GM10248 (cell line): ENCODE data around the gene CEP250.
"Not testable (repeated sequence)": the region's sequence is repeated elsewhere in the genome, so short reads cannot be mapped to it uniquely, and the experiment has no call there.

Source experiments
- CTCF ChIA-PET: fragments of 300-600 bp; sonication (Branson Sonifier 250); formaldehyde crosslinking; extraction: SDS; loops from one replicate; lab custom pipeline; 2021; ENCODE audit warnings: antibody characterized with exemption; lab: Yijun Ruan, JAX
- POLR2A ChIA-PET: fragments of 350-650 bp; sonication (Branson Sonifier 250); formaldehyde crosslinking; extraction: SDS; loops from one replicate; lab custom pipeline; 2020; ENCODE audit warnings: antibody characterized with exemption; lab: Yijun Ruan, JAX
- DNase-seq: peaks from one replicate; pipeline ENCODE4 v3.0.0; 2012; ENCODE audit errors: extremely low spot score
- CTCF ChIP-seq: IDR thresholded peaks from 2 replicates; pipeline ENCODE4 v1.5.1; 2012; ENCODE audit warnings: mild to moderate bottlenecking, low read depth; ENCODE audit errors: extremely low read depth, missing control alignments, control extremely low read depth

Gene CEP250

GRCh38 chr20:35517125-35517524, 61.7 kb downstream of the CEP250 start:
- TF ChIP-seq CTCF: no peak
- POLR2A ChIA-PET: interaction anchor here (0.7 kb wide), 1 partner anchor 351 kb away, joined by 3 read pairs; no protein-coding TSS in a partner anchor
- DNase-seq: no peak
- CTCF ChIA-PET: interaction anchor here (0.9 to 3.2 kb wide), 3 partner anchors 9 to 70 kb away, joined by 4 to 8 read pairs (median 6); partner anchors contain the start of gene ERGIC3

GRCh38 chr20:35517767-35518166, 62.4 kb downstream of the CEP250 start:
- ChIA-PET CTCF (interaction anchor here (3.2 kb wide), 1 partner anchor 10 kb away, joined by 8 read pairs; no protein-coding TSS in a partner anchor), POLR2A (interaction anchor here (0.7 kb wide), 1 partner anchor 352 kb away, joined by 3 read pairs; no protein-coding TSS in a partner anchor)
- DNase-seq: not testable (repeated sequence)

- ChIA-PET CTCF (interaction anchor here (0.8 to 3.2 kb wide), 2 partner anchors 11 to 15 kb away, joined by 4 to 8 read pairs; no protein-coding TSS in a partner anchor), POLR2A (no interaction called here)
- DNase-seq: no peak
- no peak for TF ChIP-seq CTCF
Observed at GRCh38 chr20:35518955-35519354, 63.6 kb downstream of the CEP250 start.

GRCh38 chr20:35523298-35523888, 68.0 kb downstream of the CEP250 start:
- TF ChIP-seq CTCF: peak; percentile 55
- CTCF ChIA-PET: no interaction called here
- POLR2A ChIA-PET: no interaction called here
- peak; percentile 57 for DNase-seq

- CTCF ChIA-PET: no interaction called here
- POLR2A ChIA-PET: no interaction called here
Observed at GRCh38 chr20:35525639-35526038, 70.2 kb downstream of the CEP250 start.

GRCh38 chr20:35527122-35527769, 71.8 kb downstream of the CEP250 start:
- ChIA-PET POLR2A (no interaction called here), CTCF (interaction anchor here (1.4 kb wide), 1 partner anchor 24 kb away, joined by 3 read pairs; no protein-coding TSS in a partner anchor)
- TF ChIP-seq CTCF: no peak
- DNase-seq: no peak

More at GRCh38 chr20:35525639-35526038, 70.2 kb downstream of the CEP250 start:
- no peak for TF ChIP-seq CTCF
- no peak for DNase-seq

GRCh38 chr20:35529552-35529951, 74.2 kb downstream of the CEP250 start, which contains the start of gene C20orf173:
Gene C20orf173 (minus strand): TSS chr20:35529652. CDS start chr20:35529373, 279 bp downstream.
- ChIA-PET CTCF (interaction anchor here (1.5 kb wide), 1 partner anchor 16 kb away, joined by 3 read pairs; no protein-coding TSS in a partner anchor), POLR2A (no interaction called here)
- DNase-seq: no peak
- no peak for TF ChIP-seq CTCF
